ENCODE data around the gene FBLN1. TPM values are rescaled to one million over a fixed set of nuclear protein-coding genes. Genes with fewer than 3 reads are reported as not detected.

The FBLN1 gene
- total and polyA plus RNA-seq, 2 donors (not counting 1 experiment from before 2014, with no cell fraction given), result not detected

GRCh38 chr22:45475063-45475747, 27.5 kb upstream of the FBLN1 start:
- intact Hi-C loops (cut with micrococcal nuclease), result no loop called here
- Histone ChIP-seq H4K20me1 (ENCODE audit: control insufficient read depth, insufficient read depth, low read length, poor library complexity, severe bottlenecking) (no peaks in the 10 kb centered on the region), H2AFZ (ENCODE audit: insufficient read depth, low read depth, low read length, poor library complexity, severe bottlenecking) (no peak overlapping the region), H3K79me2 (ENCODE audit: control insufficient read depth, insufficient read depth, low read length) (no peaks in the 10 kb centered on the region), H3K9me3 (ENCODE audit: control extremely low read depth in 1 of 3, control insufficient read depth in 2 of 3, insufficient read depth in 1 of 3, low read length in 2 of 3) (no peaks in the 10 kb centered on the region), H3K9ac (ENCODE audit: low read length) (no peak overlapping the region), H3K4me1 (ENCODE audit: control insufficient read depth in 2 of 2, insufficient read depth in 2 of 2, low read length in 2 of 2) (no peaks in the 10 kb centered on the region), H3K27ac (ENCODE audit: low read length in 2 of 2) (no peak overlapping the region), H3K4me3 (ENCODE audit: control extremely low read depth in 1 of 5, extremely low read depth in 1 of 5, insufficient read depth in 1 of 5, low read depth in 2 of 5, low read length in 4 of 5) (no peak overlapping the region), H3K4me2 (replicated peaks; ENCODE audit: low read depth, low read length, poor library complexity, severe bottlenecking) (no peak overlapping the region), H3K27me3 (replicated peaks in 1 of 4; ENCODE audit: control extremely low read depth in 1 of 4, control insufficient read depth in 3 of 4, insufficient read depth in 4 of 4, low read length in 3 of 4) (peaks cover 0 to 4% (median 0%) of the 10 kb centered on the region in 4 experiments), H3K36me3 (replicated peaks in 1 of 2; ENCODE audit: control extremely low read depth in 1 of 2, control insufficient read depth in 1 of 2, extremely low read depth in 1 of 2, insufficient read depth in 2 of 2, low read length in 1 of 2) (no peaks in the 10 kb centered on the region)
- no peak overlapping the region for H3K27ac Mint-ChIP-seq
- H3K27me3 Mint-ChIP-seq, result peaks cover 30% of the 10 kb centered on the region
- DNase-seq, result no peak
- ChIA-PET CTCF (no interaction called here), POLR2A (no interaction called here)
- H3K9me3 Mint-ChIP-seq (ENCODE audit: insufficient read depth), result no peaks in the 10 kb centered on the region
- no peak for ATAC-seq (ENCODE audit: low read depth)
- 49% methylated on average over 6 of the region's 8 CpGs for WGBS (ENCODE audit: insufficient coverage)
- no peak for TF ChIP-seq EZH2 (IDR thresholded peaks at IDR 0.05; ENCODE audit: borderline replicate concordance, insufficient read depth, low read depth, low read length, poor library complexity, severe bottlenecking)
- no peak for TF ChIP-seq CTCF (IDR thresholded peaks at IDR 0.05)
- H3K4me1 Mint-ChIP-seq, result no peaks in the 10 kb centered on the region
- no peak overlapping the region for H3K4me3 Mint-ChIP-seq

DNA sequence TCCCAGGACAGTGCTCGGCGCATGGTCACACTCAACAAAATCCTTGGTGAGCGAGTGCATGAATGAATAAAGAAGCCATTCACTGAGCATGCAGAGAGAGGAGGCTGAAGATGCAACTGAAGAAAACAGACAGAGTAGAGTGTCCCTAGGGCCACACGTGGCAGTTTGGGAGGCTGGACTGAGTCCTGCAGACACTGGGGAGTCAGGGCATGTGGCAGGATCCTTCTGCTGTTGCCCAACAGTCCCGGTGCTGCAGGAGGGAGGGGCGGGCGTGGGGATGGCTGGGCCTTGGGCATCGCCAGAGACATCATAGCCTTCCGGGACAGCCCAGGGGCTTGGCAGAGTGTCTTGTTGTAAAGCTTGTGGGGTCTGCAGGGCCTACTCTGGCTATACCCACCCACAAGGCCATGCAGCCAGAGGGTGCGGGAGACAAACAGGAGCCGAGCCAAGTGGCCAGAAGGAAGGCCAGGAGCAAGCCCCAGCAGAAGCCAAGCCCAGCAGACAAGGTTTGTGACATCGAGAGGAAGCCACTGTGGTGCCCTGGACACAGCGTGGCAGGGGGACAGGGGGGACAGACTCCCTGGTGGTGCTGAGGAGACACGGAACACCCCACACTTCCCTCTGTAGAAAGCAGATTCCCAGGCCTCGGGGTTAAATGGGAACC, 26.7 kb upstream of the FBLN1 start:
- ChIA-PET POLR2A (no interaction called here), CTCF (no interaction called here)
- Histone ChIP-seq H4K20me1 (ENCODE audit: control insufficient read depth, insufficient read depth, low read length, poor library complexity, severe bottlenecking) (no peaks in the 10 kb centered on the region), H3K4me2 (replicated peaks; ENCODE audit: low read depth, low read length, poor library complexity, severe bottlenecking) (no peak overlapping the region), H3K27me3 (replicated peaks in 1 of 4; ENCODE audit: control extremely low read depth in 1 of 4, control insufficient read depth in 3 of 4, insufficient read depth in 4 of 4, low read length in 3 of 4) (peaks cover 0 to 4% (median 0%) of the 10 kb centered on the region in 4 experiments), H3K4me1 (ENCODE audit: control insufficient read depth in 2 of 2, insufficient read depth in 2 of 2, low read length in 2 of 2) (no peaks in the 10 kb centered on the region), H3K4me3 (ENCODE audit: control extremely low read depth in 1 of 5, extremely low read depth in 1 of 5, insufficient read depth in 1 of 5, low read depth in 2 of 5, low read length in 4 of 5) (no peak overlapping the region), H3K79me2 (ENCODE audit: control insufficient read depth, insufficient read depth, low read length) (no peaks in the 10 kb centered on the region), H3K36me3 (replicated peaks in 1 of 2; ENCODE audit: control extremely low read depth in 1 of 2, control insufficient read depth in 1 of 2, extremely low read depth in 1 of 2, insufficient read depth in 2 of 2, low read length in 1 of 2) (no peaks in the 10 kb centered on the region), H3K9me3 (ENCODE audit: control extremely low read depth in 1 of 3, control insufficient read depth in 2 of 3, insufficient read depth in 1 of 3, low read length in 2 of 3) (peaks cover 0 to 5% (median 1%) of the 10 kb centered on the region in 3 donors), H3K27ac (ENCODE audit: low read length in 2 of 2) (no peak overlapping the region), H2AFZ (ENCODE audit: insufficient read depth, low read depth, low read length, poor library complexity, severe bottlenecking) (no peak overlapping the region), H3K9ac (ENCODE audit: low read length) (no peak overlapping the region)
- WGBS (ENCODE audit: insufficient coverage), result 93% methylated on average over 13 of the region's 15 CpGs
- TF ChIP-seq CTCF (IDR thresholded peaks at IDR 0.05) (no peak), EZH2 (IDR thresholded peaks at IDR 0.05; ENCODE audit: borderline replicate concordance, insufficient read depth, low read depth, low read length, poor library complexity, severe bottlenecking) (no peak)
- no peak for DNase-seq
- H3K4me3 Mint-ChIP-seq, result no peak overlapping the region
- no peak overlapping the region for H3K27ac Mint-ChIP-seq
- peaks cover 33% of the 10 kb centered on the region for H3K27me3 Mint-ChIP-seq
- peaks cover 2% of the 10 kb centered on the region for H3K9me3 Mint-ChIP-seq (ENCODE audit: insufficient read depth)
- H3K4me1 Mint-ChIP-seq, result no peaks in the 10 kb centered on the region
- intact Hi-C loops (cut with micrococcal nuclease), result no loop called here
- no peak for ATAC-seq (ENCODE audit: low read depth)

Measured in B cell (primary cell).